Right cardiac atrium (tissue), 5 donors: ENCODE data around the gene NPIPB2. TPM values are rescaled to one million over a fixed set of nuclear protein-coding genes. Genes with fewer than 3 reads are reported as not detected.
"Not testable (repeated sequence)": the region's sequence is repeated elsewhere in the genome, so short reads cannot be mapped to it uniquely, and the experiment has no call there.

Experiments used
- ATAC-seq, 2 donors: fragments of 200-7000 bp; cut with Tn5 transposase; one replicate each; pipeline versions ENCODE4 v1.8.0 to v1.9.1; 2020; ENCODE audit warnings: moderate library complexity in 2 of 2, mild to moderate bottlenecking in 1 of 2
- DNase-seq, 3 donors: peaks; one replicate each; pipeline ENCODE4 v3.0.0-alpha.2; 2020
- H3K27ac ChIP-seq: one replicate; pipeline ENCODE4 v1.5.1; 2013; ENCODE audit warnings: mild to moderate bottlenecking, low read length, control low read depth, moderate library complexity
- H3K27me3 ChIP-seq: one replicate; pipeline ENCODE4 v1.6.1; 2013; ENCODE audit not compliant: control insufficient read depth, insufficient read depth
- H3K4me1 ChIP-seq: one replicate; pipeline ENCODE4 v1.6.1; 2013; ENCODE audit warnings: low read length; ENCODE audit not compliant: control insufficient read depth, insufficient read depth
- H3K4me3 ChIP-seq: one replicate; pipeline ENCODE4 v1.5.1; 2013; ENCODE audit warnings: low read length, control low read depth
- H3K9me3 ChIP-seq: one replicate; pipeline ENCODE4 v1.6.1; 2013; ENCODE audit warnings: low read length; ENCODE audit not compliant: control insufficient read depth
- WGBS: extraction: QIAGEN DNeasy Blood & Tissue Kit; methylation state at CpG from one replicate; pipeline ENCODE4 v1.1.7; 2013; 5-methylcytosine and 5-hydroxymethylcytosine counted together
- intact Hi-C, 4 donors: fragments of 100-400 bp; cut with DNase I; formaldehyde crosslinking; loops; one replicate each; pipeline versions ENCODE4 v1.11.0 to v1.14.0; 2022 to 2023
- polyA plus RNA-seq: library from polyadenylated mRNA; stranded (reverse); fragments of 200-250 nt; gene quantifications from one replicate; pipeline ENCODE4 v1.2.3, GENCODE V29; 2013
- total RNA-seq, 4 donors: library from RNA; stranded (reverse); fragmentation: NEBNext Ultra II Directional; extraction: Animal tissue kit (Norgen Biotek cat#: 25700); gene quantifications; one replicate each; pipeline ENCODE4 v1.2.1, GENCODE V29; 2021
- donor health status: healthy with polysubstance abuse.
- donor health status: DM: no; HTN: yes; CAD: no.
- donor health status: DM: no; HTN: no; CAD: no.
- donor health status: DM: no; HTN: yes; CAD: no; lungs with severe emphysema.
- donor health status: DM: yes; HTN: yes; CAD: no.

The NPIPB2 gene
- total and polyA plus RNA-seq, 5 donors, result 2.4 to 6.8 (median 6.2) TPM

- no peak for ATAC-seq
- WGBS, result 84% methylated on average over 10 of the region's 10 CpGs
- intact Hi-C loops, result no loop called here
These were observed 15.9 kb upstream of the NPIPB2 start for GRCh38 chr16:11957591-11958395.

GRCh38 chr16:11956558-11956957 lies 14.7 kb upstream of the NPIPB2 start:
- intact Hi-C loops, result no loop called here
- H3K27ac ChIP-seq, result no peak overlapping the region
- ATAC-seq (no peak), DNase-seq (no peak)
- H3K4me1 ChIP-seq, result no peaks in the 10 kb centered on the region
- WGBS, result 95% methylated on average over 2 of the region's 2 CpGs
- no peak overlapping the region for H3K4me3 ChIP-seq
- no peaks in the 10 kb centered on the region for H3K27me3 ChIP-seq
- H3K9me3 ChIP-seq, result no peaks in the 10 kb centered on the region

More at GRCh38 chr16:11957591-11958395, 15.9 kb upstream of the NPIPB2 start:
- DNase-seq, result no peak
- Histone ChIP-seq H3K4me3 (no peak overlapping the region), H3K9me3 (no peaks in the 10 kb centered on the region), H3K27me3 (no peaks in the 10 kb centered on the region), H3K4me1 (no peaks in the 10 kb centered on the region), H3K27ac (no peak overlapping the region)

- no peak overlapping the region for H3K4me3 ChIP-seq
- no peak overlapping the region for H3K27ac ChIP-seq
- 53% methylated on average over 8 of the region's 8 CpGs for WGBS
- no peaks in the 10 kb centered on the region for H3K27me3 ChIP-seq
- no peaks in the 10 kb centered on the region for H3K9me3 ChIP-seq
- intact Hi-C loops, result no loop called here
- DNase-seq, result no peak
- no peaks in the 10 kb centered on the region for H3K4me1 ChIP-seq
- ATAC-seq, result no peak
These were observed 13.9 kb upstream of the NPIPB2 start for GRCh38 chr16:11955713-11956123.

- H3K9me3 ChIP-seq, H3K4me3 ChIP-seq, H3K27me3 ChIP-seq, ATAC-seq, H3K27ac ChIP-seq, intact Hi-C loops, DNase-seq, H3K4me1 ChIP-seq: not testable (repeated sequence)
- WGBS, result 89% methylated on average over 8 of the region's 8 CpGs
These were observed 11.7 kb upstream of the NPIPB2 start for GRCh38 chr16:11953576-11953975.

- intact Hi-C loops, result no loop called here
- H3K27me3 ChIP-seq, result no peaks in the 10 kb centered on the region
- ATAC-seq, result no peak
These were observed 8.5 kb upstream of the NPIPB2 start for GRCh38 chr16:11950388-11950787.

GRCh38 chr16:11949527-11949926 lies 7.7 kb upstream of the NPIPB2 start:
- H3K4me1 ChIP-seq, result no peaks in the 10 kb centered on the region
- peak; percentile 56 to 64 for ATAC-seq
- no peak for DNase-seq
- intact Hi-C loops, result loop anchor here (2.0 to 5.0 kb wide), 2 partner anchors 118 to 119 kb away; no protein-coding TSS in a partner anchor
- no peaks in the 10 kb centered on the region for H3K9me3 ChIP-seq
- H3K4me3 ChIP-seq, result no peak overlapping the region
- WGBS, result 12% methylated on average over 4 of the region's 4 CpGs
- H3K27ac ChIP-seq, result no peak overlapping the region
- no peaks in the 10 kb centered on the region for H3K27me3 ChIP-seq

More at GRCh38 chr16:11950388-11950787, 8.5 kb upstream of the NPIPB2 start:
- DNase-seq, result no peak
- H3K9me3 ChIP-seq, result no peaks in the 10 kb centered on the region
- 81% methylated on average over 5 of the region's 5 CpGs for WGBS
- no peak overlapping the region for H3K27ac ChIP-seq
- no peak overlapping the region for H3K4me3 ChIP-seq
- H3K4me1 ChIP-seq, result no peaks in the 10 kb centered on the region

GRCh38 chr16:11948819-11949218 lies 7.0 kb upstream of the NPIPB2 start:
- DNase-seq (no peak), ATAC-seq (no peak)
- WGBS, result 88% methylated on average over 5 of the region's 5 CpGs
- Histone ChIP-seq H3K9me3 (no peaks in the 10 kb centered on the region), H3K4me3 (no peak overlapping the region), H3K27ac (no peak overlapping the region), H3K4me1 (no peaks in the 10 kb centered on the region), H3K27me3 (no peaks in the 10 kb centered on the region)
- intact Hi-C loops, result loop anchor here (2.0 to 5.0 kb wide), 2 partner anchors 118 to 120 kb away; no protein-coding TSS in a partner anchor

- H3K27me3 ChIP-seq, result no peaks in the 10 kb centered on the region
- no peaks in the 10 kb centered on the region for H3K9me3 ChIP-seq
- no peak overlapping the region for H3K27ac ChIP-seq
- ATAC-seq, result no peak
- WGBS, result 79% methylated on average over 3 of the region's 3 CpGs
- H3K4me1 ChIP-seq, result no peaks in the 10 kb centered on the region
- DNase-seq, result no peak
- intact Hi-C loops, result loop anchor here in 3 of 4 donors (5.0 kb wide), 1 partner anchor 121 kb away; no protein-coding TSS in a partner anchor
- no peak overlapping the region for H3K4me3 ChIP-seq
These were observed 4.6 kb upstream of the NPIPB2 start for GRCh38 chr16:11946433-11946832.

GRCh38 chr16:11927350-11927749 lies 14.5 kb downstream of the NPIPB2 start:
- ATAC-seq, H3K9me3 ChIP-seq, intact Hi-C loops, H3K27me3 ChIP-seq, H3K4me1 ChIP-seq, DNase-seq, H3K4me3 ChIP-seq, H3K27ac ChIP-seq: not testable (repeated sequence)
- 72% methylated on average over 13 of the region's 13 CpGs for WGBS

GRCh38 chr16:11924046-11924445 lies 17.8 kb downstream of the NPIPB2 start:
- DNase-seq, intact Hi-C loops, H3K27me3 ChIP-seq, H3K4me3 ChIP-seq, H3K27ac ChIP-seq, H3K9me3 ChIP-seq, ATAC-seq, H3K4me1 ChIP-seq: not testable (repeated sequence)
- WGBS, result 87% methylated on average over 10 of the region's 10 CpGs

GRCh38 chr16:11916524-11917285 lies 25.1 kb downstream of the NPIPB2 start:
- WGBS, result 66% methylated on average over 13 of the region's 13 CpGs

More at GRCh38 chr16:11916524-11917285, 25.1 kb downstream of the NPIPB2 start:
- peak overlapping the region; percentile 48 for H3K27ac ChIP-seq
- no peaks in the 10 kb centered on the region for H3K9me3 ChIP-seq
- H3K4me3 ChIP-seq, result peak overlapping the region; percentile 67
- no peaks in the 10 kb centered on the region for H3K27me3 ChIP-seq
- intact Hi-C loops, result loop anchor here in 1 of 4 donors (10.0 kb wide), 1 partner anchor 172 kb away; the partner anchor contains the start of gene TXNDC11
- no peak for DNase-seq
- no peak for ATAC-seq
- H3K4me1 ChIP-seq, result peaks cover 2% of the 10 kb centered on the region
